DND-41 (cell line): ENCODE measurements around the gene KIAA1191.
"Not testable (repeated sequence)": the region's sequence is repeated elsewhere in the genome, so short reads cannot be mapped to it uniquely, and the experiment has no call there.

ENCODE experiments used
- CTCF ChIP-seq: IDR thresholded peaks from 2 replicates; pipeline ENCODE4 v1.5.1; 2012; ENCODE audit warnings: borderline replicate concordance, low read length, moderate library complexity, mild to moderate bottlenecking; ENCODE audit not compliant: poor library complexity, severe bottlenecking; ENCODE audit errors: extremely low read depth
- EZH2 ChIP-seq: IDR thresholded peaks from 3 replicates; pipeline ENCODE4 v1.6.1; 2012; ENCODE audit warnings: borderline replicate concordance, low read depth, mild to moderate bottlenecking, moderate library complexity, low read length, inconsistent platforms; ENCODE audit not compliant: severe bottlenecking

GRCh38 chr5:176408252-176408573 lies 46.6 kb upstream of the KIAA1191 start:
- TF ChIP-seq CTCF, EZH2: not testable (repeated sequence)
